Measurements from ENCODE around the gene FOXP4.
"Not testable (repeated sequence)": the region's sequence is repeated elsewhere in the genome, so short reads cannot be mapped to it uniquely, and the experiment has no call there.

FOXP4 gene

DNA sequence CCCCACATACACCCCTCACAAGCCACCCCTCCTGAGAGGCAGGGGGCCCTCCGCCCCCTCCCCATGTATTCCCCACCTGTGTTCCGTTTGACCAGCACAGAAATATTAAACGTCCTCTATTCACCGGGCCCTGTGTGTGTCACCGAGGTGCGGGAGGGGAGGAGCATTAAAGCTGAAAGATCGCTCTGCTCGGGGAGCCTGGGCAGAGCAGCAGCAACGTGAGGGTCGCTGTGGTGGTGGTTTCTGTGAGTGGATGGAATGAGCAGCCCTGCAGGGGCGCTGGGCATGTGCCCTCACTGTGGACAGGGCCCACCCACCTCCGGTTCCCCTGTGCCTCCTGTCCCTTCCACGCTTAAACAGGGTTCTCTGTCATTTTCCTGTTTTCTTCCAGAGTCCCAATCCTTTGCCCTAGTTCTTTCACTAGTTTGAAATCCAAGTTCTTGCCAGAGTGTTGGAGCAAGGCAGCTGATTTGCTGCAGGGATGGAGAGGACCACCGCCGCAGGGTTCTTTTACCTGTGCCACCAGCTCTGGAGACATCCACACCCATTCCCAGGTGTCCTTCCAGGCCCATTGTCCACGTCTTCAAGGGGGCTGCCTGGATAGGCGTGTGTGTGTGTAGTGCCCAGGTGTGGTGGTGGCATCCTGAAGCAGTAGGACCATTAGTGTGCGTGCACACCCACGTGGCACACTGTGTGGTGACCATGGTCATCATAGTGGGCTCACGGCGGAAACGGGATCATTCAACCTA, 54.5 kb downstream of the FOXP4 start:
- no peak for DNase-seq (ENCODE audit: low read depth)

- DNase-seq (ENCODE audit: low read depth): no peak
Measured at GRCh38 chr6:41601248-41601549, 55.0 kb downstream of the FOXP4 start.

DNA sequence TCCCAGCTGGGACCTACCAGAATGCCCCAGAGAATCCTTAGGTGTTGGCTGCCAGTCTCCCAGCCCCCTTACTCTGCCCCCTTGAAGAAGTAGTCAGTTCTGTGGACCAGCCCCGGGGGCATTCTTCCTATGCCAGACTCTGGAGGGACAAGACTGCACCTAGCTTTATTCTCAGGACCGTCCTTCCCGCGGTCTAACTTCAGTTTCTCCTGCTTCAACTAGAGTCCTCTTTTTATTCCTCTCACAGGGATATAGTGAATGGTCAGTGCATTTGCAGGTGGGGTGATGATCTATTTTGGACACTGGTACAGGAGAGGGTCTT, 56.2 kb downstream of the FOXP4 start:
- DNase-seq (ENCODE audit: low read depth): no peak

- peak; percentile 56 for DNase-seq (ENCODE audit: low read depth)
Measured at GRCh38 chr6:41602864-41603608, 56.9 kb downstream of the FOXP4 start.

DNA sequence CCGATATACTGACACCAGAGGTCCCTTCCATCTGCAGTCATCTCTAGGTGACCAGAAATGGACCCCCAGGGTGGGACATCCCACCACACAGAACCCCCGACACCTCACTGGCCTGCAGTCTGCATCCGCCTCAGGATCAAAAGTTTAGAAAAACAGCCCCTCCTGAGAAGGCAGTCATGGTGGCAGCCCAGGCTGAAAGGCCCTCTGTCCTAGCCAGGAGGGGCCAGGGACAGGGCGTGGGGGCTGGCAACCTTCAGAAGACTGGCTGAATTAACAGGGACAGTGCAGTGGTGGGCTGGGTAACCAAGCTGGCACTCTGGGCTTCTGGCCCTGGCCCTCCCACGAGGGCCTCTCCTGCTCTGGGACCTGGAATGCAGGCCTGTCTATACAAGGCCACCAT, 57.8 kb downstream of the FOXP4 start:
- DNase-seq (ENCODE audit: low read depth): no peak

DNA sequence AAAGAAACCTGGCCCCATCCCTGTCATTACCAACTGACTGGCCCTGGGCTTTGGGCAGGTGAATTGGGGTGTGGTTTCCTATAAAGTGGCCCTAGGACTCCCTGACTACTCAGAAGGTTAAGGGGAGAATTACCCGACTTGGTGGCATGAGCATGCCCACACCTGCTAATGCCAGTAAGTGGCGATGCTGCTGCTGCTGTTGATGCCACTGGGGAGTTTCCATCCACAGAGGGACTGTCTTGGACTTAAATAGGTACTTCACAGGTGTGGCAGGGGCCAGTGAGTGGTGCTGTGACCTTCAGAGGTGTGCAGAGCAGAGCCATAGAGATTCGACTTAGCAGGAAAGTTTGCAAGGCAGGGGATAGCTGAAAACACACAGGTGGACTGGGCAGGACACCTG, 59.5 kb downstream of the FOXP4 start:
- DNase-seq (ENCODE audit: low read depth): no peak

DNA sequence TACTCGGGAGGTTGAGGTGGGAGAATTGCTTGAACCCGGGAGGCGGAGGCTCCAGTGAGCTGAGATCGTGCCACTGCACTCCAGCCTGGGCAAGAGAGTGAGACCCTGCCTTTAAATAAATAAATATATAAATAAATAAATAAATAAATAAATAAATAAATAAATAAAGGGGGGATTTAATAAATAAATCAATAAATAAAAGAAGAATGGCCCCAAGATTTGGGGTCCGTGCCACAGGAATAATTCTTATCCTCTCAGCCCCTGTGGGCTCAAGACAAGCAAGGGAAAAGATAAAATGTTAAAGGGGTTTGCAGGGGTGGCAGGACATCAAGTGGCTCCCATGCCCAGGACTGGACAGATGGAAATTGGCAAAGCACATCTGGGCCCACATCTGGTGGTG, 60.9 kb downstream of the FOXP4 start:
- no peak for DNase-seq (ENCODE audit: low read depth)

DNA sequence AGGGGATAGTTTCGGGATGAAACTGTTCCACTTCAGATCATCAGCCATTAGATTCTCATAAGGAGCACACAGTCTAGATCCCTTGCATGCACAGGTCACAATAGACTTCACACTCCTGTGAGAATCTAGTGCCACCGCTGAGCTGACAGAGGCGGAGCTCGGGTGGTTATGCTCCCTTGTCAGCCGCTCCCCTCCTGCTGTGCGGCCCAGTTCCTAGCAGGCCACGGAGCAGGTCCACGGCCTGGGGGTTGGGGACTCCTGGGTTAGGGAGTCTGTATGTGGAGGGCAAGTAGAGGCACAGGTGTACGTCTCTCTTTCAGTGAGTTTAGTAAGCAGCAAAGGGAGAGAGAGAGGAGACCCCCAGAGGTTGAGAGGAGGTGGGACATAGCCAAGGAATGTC, 61.6 kb downstream of the FOXP4 start:
- no peak for DNase-seq (ENCODE audit: low read depth)

DNA sequence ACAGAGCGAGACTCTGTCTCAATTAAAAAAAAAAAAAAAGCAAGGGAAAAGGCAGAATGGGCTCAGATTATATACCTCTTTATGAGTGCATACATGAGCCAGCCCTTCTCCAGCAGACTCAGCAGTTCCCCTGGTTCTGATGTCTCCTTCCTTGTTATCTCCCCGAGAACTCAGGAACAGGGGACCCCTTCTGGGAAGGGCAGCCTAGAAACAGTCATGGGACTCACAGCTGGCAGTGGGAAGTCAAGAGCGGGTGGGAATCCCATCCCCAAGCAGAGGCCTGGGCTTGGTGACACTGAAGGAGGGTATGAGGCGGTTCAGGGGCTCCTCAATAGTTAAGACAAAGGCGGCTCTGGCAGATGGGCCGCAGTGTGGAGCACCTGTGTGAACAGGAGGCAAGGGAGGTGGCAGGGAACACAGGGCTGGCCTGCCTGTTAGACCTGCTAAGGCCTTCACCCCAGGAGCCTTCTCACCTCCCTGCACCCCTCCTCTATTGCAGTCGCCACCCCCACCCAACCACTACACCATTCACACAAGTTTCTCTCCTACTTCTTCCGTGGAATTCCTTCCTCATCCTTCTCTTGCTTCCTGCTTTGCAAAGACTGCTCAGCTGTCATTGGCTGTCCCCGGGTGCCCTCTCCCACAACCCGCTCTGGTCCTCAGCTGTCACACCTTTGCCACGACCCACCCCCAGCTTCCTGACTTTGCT, 62.4 kb downstream of the FOXP4 start:
- no peak for DNase-seq (ENCODE audit: low read depth)

GRCh38 chr6:41614715-41615114, 68.5 kb downstream of the FOXP4 start:
- DNase-seq (ENCODE audit: low read depth): no peak

- no peak for DNase-seq (ENCODE audit: low read depth)
Measured at GRCh38 chr6:41615311-41615710, 69.1 kb downstream of the FOXP4 start.

DNA sequence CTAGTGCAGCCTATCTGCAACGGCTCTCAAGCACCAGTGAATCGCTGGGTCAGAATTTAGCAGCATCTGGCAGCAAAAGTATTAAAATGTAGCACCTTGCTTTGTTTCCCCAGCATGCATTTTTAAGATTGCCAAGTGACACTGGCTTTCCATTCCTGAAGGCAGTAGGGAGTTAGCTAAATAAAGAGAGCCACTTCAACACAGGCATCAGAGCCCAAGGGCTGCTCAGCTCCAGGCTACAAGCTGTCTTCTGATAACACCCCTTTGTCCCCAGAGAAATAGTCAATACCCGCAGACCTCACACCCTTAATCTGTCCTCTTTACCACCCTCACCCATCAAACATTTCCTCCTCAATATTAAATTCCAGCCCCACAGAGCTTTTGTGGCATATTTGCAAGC, 72.4 kb downstream of the FOXP4 start:
- DNase-seq (ENCODE audit: low read depth): no peak

DNA sequence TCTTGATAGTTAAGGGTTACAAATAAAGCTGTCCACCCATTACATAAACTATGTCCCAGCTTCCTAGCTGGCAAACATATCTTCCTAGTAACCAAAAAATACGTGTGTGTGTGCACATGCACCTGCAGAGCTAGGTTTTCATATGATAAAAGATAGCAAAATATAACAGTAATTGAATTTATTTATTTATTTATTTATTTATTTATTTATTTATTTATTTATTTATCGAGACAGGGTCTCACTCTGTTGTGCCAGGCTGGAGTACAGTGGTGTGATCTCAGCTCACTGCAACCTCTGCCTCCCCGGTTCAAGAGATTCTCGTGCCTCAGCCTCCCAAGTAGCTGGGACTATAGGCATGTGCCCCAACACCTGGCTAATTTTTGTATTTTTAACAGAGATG, 73.0 kb downstream of the FOXP4 start:
- not testable (repeated sequence) for DNase-seq (ENCODE audit: low read depth)

DNA sequence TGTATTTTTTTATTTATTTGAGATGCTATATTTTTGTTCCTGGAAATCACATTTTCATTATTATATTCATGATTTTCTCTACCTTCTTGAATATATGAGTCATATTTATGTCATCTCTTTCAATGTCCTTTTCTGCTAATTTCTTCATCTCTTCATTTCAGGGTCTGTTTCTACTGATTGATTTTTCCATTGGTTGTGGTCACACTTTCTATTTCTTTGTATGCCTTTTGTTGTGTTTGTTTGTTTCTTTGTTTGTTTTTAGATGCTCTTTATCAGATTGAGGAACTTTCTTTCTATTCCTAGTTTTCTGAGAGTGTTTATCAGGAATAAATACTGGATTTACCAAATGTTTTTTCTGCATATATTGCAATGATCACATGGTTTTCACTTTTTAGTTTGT, 75.2 kb downstream of the FOXP4 start:
- DNase-seq (ENCODE audit: low read depth): no peak

- no peak for DNase-seq (ENCODE audit: low read depth)
Measured at GRCh38 chr6:41621802-41622201, 75.6 kb downstream of the FOXP4 start.

DNA sequence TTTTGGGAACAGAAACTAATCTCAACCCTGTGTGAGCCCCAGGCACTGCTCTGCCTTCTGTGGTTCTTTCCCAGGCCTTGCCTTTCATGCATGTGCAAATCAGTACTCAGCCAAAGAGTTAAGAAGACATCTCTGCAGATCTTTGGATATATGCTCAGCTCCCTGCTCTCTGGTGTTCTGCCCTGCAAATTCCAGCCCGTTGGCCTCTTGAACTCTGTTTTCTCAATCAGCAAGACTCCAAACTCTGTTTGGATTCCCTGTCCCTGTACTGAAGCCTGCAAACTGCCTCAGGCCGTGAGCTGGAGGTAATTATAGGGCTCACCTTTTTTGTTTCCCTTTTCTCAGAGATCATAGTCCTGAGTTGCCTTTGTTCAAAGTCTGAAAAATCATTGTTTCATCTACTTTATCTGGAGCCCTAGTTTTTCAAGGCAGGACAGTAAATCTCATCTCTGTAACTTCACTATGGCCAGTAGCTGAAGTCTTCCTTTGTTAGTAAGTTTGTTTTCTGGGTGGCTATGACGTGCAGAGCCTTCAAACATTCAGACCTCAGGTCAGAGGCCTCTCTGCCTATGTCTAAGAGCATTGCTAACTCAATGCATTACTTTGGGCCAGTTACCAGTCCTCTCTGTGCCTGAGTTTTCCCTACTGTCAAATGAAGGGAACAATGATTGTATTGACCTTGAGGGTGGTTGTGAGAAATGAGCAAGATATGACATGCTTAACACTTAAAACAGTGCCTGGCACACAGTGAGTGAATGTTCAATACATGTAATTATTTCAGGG, 76.2 kb downstream of the FOXP4 start:
- no peak for DNase-seq (ENCODE audit: low read depth)

GRCh38 chr6:41623330-41623729, 77.1 kb downstream of the FOXP4 start:
- no peak for DNase-seq (ENCODE audit: low read depth)

DNA sequence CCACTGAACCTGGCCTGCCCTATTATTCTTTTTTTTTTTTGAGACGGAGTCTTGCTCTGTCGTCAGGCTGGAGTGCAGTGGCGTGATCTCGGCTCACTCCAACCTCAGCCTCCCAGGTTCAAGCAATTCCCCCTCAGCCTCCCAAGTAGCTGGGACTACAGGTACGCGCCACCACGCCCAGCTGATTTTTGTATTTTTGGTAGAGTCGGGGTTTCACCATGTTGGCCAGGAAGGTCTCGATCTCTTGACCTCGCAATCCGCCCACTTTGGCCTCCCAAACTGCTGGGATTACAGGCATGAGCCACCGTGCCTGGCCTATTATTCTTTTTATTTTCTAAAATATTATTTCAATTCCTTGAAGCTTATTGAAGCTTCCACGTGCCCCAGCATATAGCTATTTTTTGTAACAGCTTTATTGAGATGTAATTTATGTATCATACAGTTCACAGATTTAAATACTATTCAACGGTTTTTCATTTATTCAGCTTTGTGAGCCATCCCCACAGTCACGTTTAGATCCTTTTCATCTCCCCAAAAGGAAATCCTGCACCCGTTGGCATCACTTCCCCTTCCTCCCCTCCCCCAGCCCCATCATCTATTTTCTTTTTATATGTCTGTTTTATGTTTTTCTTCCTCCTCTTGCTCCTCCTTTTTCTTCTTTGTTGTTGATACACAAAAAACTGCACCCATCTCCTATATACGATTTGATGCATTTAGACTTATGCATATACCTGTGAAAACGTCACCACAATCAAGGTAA, 78.6 kb downstream of the FOXP4 start:
- no peak for DNase-seq (ENCODE audit: low read depth)

- DNase-seq (ENCODE audit: low read depth): no peak
Measured at GRCh38 chr6:41625442-41625841, 79.3 kb downstream of the FOXP4 start.

GRCh38 chr6:41626022-41626421, 79.8 kb downstream of the FOXP4 start:
- DNase-seq (ENCODE audit: low read depth): no peak

DNA sequence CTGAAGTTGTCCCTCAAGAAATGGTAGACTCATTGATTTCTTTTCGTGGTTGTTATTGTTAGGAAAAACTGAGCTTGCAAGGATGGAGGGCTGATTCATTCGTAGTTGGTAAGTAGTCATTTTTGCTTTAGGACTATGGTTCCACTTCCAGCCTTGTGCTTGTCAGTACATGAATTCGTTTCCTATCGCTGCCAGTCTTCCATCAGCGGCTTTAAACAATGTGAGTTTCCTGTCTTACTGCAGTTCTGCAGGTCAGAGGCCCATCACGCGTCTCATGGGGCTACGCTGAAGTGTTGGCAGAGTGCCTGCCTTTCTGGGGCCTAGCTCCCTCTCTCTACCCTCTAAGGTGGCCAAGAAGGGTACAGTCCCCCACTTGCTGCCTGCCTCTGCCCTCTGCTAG, 80.7 kb downstream of the FOXP4 start:
- no peak for DNase-seq (ENCODE audit: low read depth)

- DNase-seq (ENCODE audit: low read depth): no peak
Measured at GRCh38 chr6:41629128-41629527, 82.9 kb downstream of the FOXP4 start.
